T-helper 1 cell treated with Interleukin-12 subunit alpha and Interleukin-12 subunit beta and Interleukin-4 antibody, amounts not matched to agents 30 μg/mL and 1 μg/mL, for 36 hours (primary cell): ENCODE data around the gene PRRT4.

Experiments used
- H3K27ac Mint-ChIP-seq: one replicate; pipeline ENCODE4 v1.8.0; 2021; ENCODE audit warnings: mild to moderate bottlenecking, mixed read lengths
- H3K27me3 Mint-ChIP-seq: one replicate; pipeline ENCODE4 v1.8.0; 2021; ENCODE audit warnings: low read depth, mixed read lengths
- H3K36me3 Mint-ChIP-seq: one replicate; pipeline ENCODE4 v1.8.0; 2021; ENCODE audit warnings: low read depth, mixed read lengths
- H3K4me1 Mint-ChIP-seq: one replicate; pipeline ENCODE4 v1.8.0; 2021; ENCODE audit warnings: low read depth, mixed read lengths
- H3K4me3 Mint-ChIP-seq: one replicate; pipeline ENCODE4 v1.8.0; 2021; ENCODE audit warnings: mild to moderate bottlenecking, moderate library complexity, mixed read lengths
- H3K9me3 Mint-ChIP-seq: one replicate; pipeline ENCODE4 v1.8.0; 2021; ENCODE audit warnings: mixed read lengths

PRRT4 gene

DNA sequence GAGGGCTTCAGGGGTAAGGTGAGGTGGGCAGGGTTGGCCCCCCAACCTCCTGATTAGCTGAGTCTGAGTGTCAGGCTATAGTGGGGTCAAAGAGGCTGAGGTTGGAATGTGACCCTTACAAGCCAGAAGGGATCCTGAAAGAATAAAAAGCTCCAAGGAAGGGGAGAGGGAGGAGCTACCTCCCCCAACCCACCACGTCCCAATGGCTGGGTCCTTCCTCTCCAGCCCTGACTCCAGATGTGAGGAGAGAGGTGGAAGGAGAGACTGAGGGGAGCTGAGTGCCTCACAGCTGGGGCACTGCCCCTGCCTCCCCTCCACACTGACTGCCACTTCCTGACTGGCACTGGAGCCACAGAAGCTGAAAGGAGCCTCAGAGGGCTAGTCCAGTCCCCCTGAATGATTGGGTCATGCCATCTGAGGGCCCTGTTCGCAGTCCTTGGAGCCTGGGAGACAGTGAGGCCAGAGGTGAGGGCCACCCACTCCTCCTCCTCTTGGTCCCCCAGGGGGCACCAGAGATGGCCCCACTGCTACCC lies 27.7 kb upstream of the PRRT4 start:
- H3K27ac Mint-ChIP-seq, result no peak overlapping the region
- H3K4me1 Mint-ChIP-seq, result no peaks in the 10 kb centered on the region
- no peak overlapping the region for H3K4me3 Mint-ChIP-seq
- H3K36me3 Mint-ChIP-seq, result peaks cover under 1% of the 10 kb centered on the region
- H3K27me3 Mint-ChIP-seq, result peaks cover 8% of the 10 kb centered on the region
- no peaks in the 10 kb centered on the region for H3K9me3 Mint-ChIP-seq

DNA sequence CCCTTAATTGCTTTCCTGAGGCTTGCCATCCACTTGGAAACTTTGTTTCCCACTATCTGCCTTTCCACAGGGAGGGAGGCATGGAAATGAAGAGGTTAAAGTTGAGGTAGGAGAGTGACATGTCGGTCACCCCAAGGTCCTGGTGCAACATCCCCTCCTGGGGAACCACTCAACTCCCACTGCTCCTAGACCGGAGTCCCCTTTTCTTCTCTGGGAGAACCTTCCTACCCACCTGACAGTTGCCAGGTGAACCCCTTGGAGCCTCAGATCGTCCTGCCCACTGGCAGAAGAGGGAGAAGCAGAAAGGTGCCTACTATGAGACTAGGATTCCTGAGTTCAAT lies 26.6 kb upstream of the PRRT4 start:
- Mint-ChIP-seq H3K4me3 (no peak overlapping the region), H3K27me3 (peaks cover 8% of the 10 kb centered on the region), H3K9me3 (no peaks in the 10 kb centered on the region), H3K4me1 (no peaks in the 10 kb centered on the region), H3K27ac (no peak overlapping the region), H3K36me3 (no peaks in the 10 kb centered on the region)

DNA sequence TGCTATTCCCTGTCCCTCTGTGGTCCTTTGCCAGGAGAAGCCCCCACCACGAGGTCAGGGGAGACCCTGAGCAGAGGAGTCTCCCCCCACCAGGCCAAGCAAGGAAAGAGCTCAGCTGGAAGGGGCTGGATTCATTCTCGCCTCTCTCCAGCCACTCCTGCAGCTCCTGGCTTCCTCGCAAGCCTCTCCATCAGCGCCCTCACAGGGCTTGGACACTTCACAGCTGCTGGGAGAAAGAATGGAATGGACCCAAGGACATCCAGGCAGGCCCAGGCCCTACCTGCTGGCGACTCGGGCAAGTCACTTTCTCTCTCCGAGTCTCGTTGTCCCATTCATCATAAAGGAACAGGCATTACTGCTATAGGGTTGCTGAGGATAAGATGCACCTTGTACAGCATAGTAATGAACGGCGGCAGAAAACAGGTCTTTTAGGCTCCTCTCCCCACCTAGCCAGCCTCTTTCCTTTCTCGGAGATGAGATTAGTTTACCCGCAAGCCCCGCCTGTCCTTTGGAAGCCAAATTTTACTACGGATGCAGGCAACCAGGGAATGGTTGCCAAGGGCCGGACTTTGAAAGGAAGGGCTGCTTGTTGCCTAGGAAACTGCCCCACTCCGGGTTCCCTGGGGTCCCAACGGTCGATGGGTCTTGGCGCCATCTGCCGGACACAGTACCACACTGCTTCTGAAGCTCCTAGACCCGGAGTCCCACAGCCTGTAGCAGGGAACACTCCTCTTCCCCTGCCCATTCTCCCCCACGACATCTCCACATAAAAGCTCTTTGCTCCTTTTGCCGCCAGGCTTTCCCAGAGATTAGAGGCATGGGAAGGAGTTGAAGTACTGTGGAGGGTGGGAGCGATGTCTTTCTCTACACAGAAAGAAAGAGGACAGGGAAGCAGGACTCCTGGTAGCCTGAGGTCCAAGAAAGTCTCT lies 26.0 kb upstream of the PRRT4 start:
- H3K4me3 Mint-ChIP-seq, result no peak overlapping the region
- no peaks in the 10 kb centered on the region for H3K36me3 Mint-ChIP-seq
- H3K27ac Mint-ChIP-seq, result no peak overlapping the region
- H3K4me1 Mint-ChIP-seq, result no peaks in the 10 kb centered on the region
- H3K27me3 Mint-ChIP-seq, result peaks cover 8% of the 10 kb centered on the region
- H3K9me3 Mint-ChIP-seq, result no peaks in the 10 kb centered on the region

DNA sequence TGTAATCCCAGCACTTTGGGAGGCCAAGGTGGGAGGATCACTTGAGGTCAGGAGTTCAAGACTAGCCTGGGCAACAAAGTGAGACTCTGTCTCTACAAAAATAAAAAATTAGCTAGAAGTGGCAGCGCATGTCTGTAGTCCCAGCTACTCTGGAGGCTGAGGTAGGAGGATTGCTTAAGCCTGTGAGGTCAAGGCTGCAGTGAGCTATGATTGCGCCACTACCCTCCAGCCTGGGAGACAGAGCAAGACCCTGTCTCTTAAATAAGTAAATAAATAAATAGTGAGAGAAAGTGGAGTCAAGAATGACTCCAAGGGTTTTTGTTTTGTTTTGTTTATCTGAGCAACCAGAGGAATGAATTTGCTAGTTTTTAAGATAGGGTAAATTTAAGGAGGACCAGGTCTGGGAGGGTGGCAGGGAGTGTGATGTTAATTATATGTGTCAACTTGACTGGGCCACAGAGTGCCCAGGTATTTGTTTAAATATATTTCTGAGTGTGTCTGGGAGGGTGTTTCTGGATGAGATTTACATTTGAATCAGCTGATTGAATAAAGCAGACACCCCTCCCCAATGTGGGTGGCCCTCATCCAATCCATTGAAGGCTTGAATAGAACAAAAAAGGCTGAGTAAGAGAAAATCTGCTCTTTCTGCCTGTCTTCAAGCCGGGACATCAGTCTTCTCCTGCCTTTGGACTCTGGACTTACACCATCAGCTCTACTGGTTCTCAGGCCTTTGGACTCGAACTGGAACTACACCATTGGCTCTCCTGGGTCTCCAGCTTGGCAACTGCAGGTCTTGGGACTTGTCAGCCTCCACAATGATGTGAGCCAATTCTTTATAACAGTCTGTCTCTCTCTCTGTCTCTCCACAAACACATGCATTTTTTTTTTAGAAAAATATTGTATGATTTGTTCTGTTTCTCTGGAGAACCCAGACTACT lies 24.8 kb upstream of the PRRT4 start:
- Mint-ChIP-seq H3K36me3 (no peaks in the 10 kb centered on the region), H3K27ac (no peak overlapping the region), H3K4me3 (no peak overlapping the region), H3K9me3 (no peaks in the 10 kb centered on the region), H3K27me3 (peaks cover 8% of the 10 kb centered on the region), H3K4me1 (no peaks in the 10 kb centered on the region)

DNA sequence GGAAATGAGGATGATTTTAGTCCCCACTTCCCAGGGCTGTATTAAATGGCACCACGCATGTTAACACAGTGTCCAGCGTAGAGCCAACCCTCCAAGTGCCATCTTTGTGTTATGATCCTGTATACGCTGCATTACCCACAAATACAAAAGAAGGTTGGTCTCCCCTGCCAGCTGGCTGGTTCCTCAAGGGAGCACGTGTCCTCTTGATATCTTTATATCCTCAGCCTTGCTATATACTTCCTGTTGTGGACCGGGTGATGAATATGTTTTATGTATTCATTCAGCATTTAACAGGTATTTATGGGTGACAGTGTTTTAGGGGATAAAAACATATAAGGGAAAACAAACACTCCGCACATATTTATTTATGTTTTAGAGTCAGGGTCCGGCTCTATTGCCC lies 23.2 kb upstream of the PRRT4 start:
- H3K36me3 Mint-ChIP-seq, result no peaks in the 10 kb centered on the region
- H3K4me1 Mint-ChIP-seq, result no peaks in the 10 kb centered on the region
- H3K27ac Mint-ChIP-seq, result no peak overlapping the region
- H3K9me3 Mint-ChIP-seq, result no peaks in the 10 kb centered on the region
- H3K4me3 Mint-ChIP-seq, result no peak overlapping the region
- peaks cover 11% of the 10 kb centered on the region for H3K27me3 Mint-ChIP-seq

DNA sequence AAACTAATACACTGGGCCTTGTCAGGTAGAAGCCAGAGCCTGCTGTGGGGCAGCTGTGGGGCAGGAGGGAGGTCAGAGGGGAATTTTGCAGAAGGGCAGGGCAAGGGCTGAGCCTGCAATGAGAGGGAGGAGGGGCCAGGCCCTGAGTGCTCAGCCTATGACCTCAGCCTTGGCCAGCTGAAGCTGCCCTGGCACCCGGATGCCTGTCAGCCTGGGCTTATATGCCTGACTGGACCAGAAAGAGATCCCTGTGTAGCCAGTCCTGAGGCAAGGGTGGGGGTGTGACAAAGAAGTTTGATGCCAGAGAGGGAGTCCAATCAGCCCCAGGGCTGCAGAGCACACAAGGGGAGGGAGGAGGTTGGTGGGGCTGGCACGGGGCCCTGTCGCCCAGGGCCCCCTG lies 22.3 kb upstream of the PRRT4 start:
- Mint-ChIP-seq H3K27ac (no peak overlapping the region), H3K9me3 (no peaks in the 10 kb centered on the region), H3K27me3 (peaks cover 15% of the 10 kb centered on the region), H3K4me3 (no peak overlapping the region), H3K36me3 (no peaks in the 10 kb centered on the region), H3K4me1 (no peaks in the 10 kb centered on the region)

DNA sequence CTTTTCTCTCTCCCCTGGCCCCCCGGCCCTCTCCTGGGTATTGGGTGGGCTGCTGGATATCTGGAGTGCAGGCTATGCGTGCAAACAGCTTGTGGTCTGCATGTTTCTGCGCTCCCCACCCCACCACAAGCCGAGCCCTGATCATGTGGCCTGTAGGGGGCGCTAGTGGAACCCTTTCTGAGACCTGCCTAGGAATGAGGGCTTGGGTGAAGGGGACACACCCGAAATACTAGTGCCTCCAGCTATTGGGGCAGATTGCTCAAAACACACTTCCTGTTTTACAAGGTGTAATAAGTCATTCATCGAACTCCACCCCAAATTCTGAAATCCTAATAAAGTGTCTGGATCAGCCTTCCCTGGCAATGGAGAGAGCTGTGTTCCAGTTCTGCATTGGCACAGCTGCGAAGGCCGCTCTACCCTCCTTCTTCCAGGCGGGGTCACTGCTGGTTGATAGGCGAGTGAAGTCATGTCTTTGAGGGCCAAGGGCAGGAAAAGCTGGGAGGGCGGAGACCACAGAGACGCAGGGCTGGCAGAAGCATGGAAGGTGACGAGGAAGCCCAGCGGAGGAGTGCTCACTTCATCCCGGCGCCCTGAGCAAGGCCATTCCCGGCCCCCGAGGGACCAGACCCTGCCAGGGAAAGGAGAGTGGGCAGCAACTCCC lies 19.8 kb upstream of the PRRT4 start:
- no peaks in the 10 kb centered on the region for H3K36me3 Mint-ChIP-seq
- H3K9me3 Mint-ChIP-seq, result no peaks in the 10 kb centered on the region
- peaks cover 26% of the 10 kb centered on the region for H3K27me3 Mint-ChIP-seq
- no peaks in the 10 kb centered on the region for H3K4me1 Mint-ChIP-seq
- no peak overlapping the region for H3K27ac Mint-ChIP-seq
- no peak overlapping the region for H3K4me3 Mint-ChIP-seq

DNA sequence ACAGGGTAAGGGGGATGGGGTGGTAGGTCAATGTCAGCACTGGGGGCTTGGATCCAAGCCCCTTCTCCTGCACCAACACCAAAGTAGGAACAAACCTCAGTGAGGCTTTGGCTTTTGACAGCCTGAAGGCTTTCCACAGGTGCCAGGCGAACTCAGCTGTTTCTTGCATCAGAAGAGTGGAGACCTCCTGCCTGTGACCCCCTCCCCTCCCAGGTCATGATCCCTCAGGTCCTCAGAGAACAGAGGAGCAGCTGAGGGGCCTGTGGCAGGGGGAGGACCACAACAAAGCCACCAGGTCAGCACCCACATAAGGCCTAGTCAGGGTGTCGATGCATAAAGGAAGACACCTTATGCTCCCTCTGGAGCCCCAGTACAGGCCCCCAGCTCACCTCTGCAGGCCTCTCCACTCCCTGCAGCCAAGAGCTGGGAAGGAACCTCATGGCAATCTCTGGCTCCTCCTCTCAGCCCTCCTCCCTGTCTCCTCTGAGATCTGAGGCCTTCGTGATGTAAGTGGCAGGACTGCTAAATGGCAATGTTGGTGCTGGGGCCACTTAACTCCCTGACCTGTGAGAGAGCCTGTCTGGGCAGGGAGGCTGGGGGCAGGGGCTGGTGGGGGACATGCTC lies 19.1 kb upstream of the PRRT4 start:
- Mint-ChIP-seq H3K4me1 (no peaks in the 10 kb centered on the region), H3K9me3 (no peaks in the 10 kb centered on the region), H3K27me3 (peaks cover 25% of the 10 kb centered on the region), H3K4me3 (no peak overlapping the region), H3K27ac (no peak overlapping the region), H3K36me3 (no peaks in the 10 kb centered on the region)

DNA sequence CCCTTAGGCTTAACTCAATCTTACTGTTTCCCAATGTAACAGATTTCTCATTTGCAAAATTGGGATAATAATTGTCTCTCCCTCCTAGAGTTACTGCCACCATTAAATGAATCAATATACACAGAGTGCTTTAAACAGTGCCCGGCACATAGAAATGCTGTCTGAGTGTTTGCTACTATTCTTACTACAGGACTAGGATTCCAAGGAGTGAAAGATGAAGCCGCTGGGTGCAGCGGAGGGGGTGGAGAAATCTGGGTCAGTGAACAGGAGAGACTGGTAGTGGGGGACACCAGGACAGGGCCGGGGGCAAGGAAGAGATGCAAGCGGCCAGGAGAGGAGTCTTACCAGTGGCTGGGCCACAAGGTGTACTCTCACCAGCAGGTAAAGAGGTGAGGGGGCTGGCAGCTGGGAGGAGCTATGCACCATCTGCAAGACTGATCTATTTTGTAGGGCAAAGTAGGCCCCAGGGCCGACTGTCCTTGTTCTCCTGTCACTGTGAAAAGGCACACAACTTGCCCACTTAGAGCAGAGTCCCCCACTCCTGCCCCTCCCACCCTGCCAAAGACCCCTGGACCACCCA lies 18.5 kb upstream of the PRRT4 start:
- no peak overlapping the region for H3K4me3 Mint-ChIP-seq
- H3K4me1 Mint-ChIP-seq, result no peaks in the 10 kb centered on the region
- peaks cover 19% of the 10 kb centered on the region for H3K27me3 Mint-ChIP-seq
- H3K36me3 Mint-ChIP-seq, result no peaks in the 10 kb centered on the region
- no peak overlapping the region for H3K27ac Mint-ChIP-seq
- H3K9me3 Mint-ChIP-seq, result no peaks in the 10 kb centered on the region

DNA sequence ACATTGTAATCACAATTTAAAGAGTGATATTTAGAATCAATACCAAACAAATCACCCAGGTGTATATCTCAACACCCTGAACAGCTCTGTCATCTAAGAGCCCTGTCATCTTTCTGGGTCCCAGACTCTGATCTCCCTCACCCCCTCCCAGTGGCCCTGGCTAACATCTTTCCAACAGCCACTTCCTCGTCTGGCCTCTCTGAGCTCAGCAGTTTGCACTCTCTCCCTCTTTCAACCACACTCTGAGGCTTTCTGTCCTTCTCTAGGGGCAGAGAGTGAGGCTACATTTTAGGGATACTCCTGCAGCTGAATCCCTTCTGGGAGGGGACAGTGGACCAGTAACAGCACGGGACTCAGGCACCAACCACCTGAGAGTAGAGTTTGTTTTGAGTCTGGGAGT lies 17.1 kb upstream of the PRRT4 start:
- Mint-ChIP-seq H3K9me3 (no peaks in the 10 kb centered on the region), H3K4me3 (no peak overlapping the region), H3K27me3 (peaks cover 24% of the 10 kb centered on the region), H3K27ac (no peak overlapping the region), H3K4me1 (no peaks in the 10 kb centered on the region), H3K36me3 (no peaks in the 10 kb centered on the region)

DNA sequence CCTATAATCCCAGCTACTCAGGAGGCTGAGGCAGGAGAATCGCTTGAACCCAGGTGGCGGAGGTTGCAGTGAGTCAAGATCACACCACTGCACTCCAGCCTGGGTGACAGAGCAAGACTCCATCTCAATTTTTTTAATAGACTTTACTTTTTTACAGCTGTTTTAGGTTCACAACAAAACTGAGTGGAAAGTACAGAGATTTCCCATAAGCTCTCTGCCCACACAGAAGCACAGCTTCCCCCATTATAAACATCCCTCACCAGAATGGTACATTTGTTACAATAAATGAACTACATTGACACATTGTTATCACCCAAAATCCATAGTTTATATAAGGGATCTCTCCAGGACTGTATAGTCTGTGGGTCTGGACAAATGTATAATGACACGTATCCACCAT lies 14.6 kb upstream of the PRRT4 start:
- no peaks in the 10 kb centered on the region for H3K36me3 Mint-ChIP-seq
- H3K9me3 Mint-ChIP-seq, result no peaks in the 10 kb centered on the region
- H3K27ac Mint-ChIP-seq, result no peak overlapping the region
- peaks cover 33% of the 10 kb centered on the region for H3K27me3 Mint-ChIP-seq
- no peaks in the 10 kb centered on the region for H3K4me1 Mint-ChIP-seq
- H3K4me3 Mint-ChIP-seq, result no peak overlapping the region

DNA sequence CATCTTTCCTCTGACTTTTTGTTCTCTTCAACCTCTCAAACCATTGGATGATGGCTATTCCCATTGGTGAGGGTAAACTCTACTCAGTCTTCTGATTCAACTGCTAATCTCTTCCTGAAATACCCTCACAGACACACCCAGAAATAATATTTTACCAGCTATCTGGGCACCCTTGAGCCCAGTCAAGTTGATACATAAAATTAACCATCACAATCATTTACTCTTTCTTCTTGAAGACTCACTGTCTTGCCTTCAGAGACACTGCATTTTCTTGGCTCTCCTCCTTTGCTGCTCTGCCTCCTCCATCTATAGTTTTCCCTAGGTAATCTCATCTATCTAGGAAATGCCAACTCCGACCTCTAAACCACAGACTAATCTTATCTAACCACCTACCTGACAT lies 12.6 kb upstream of the PRRT4 start:
- Mint-ChIP-seq H3K9me3 (no peaks in the 10 kb centered on the region), H3K27me3 (peaks cover 30% of the 10 kb centered on the region), H3K36me3 (no peaks in the 10 kb centered on the region), H3K27ac (no peak overlapping the region), H3K4me3 (no peak overlapping the region), H3K4me1 (no peaks in the 10 kb centered on the region)

DNA sequence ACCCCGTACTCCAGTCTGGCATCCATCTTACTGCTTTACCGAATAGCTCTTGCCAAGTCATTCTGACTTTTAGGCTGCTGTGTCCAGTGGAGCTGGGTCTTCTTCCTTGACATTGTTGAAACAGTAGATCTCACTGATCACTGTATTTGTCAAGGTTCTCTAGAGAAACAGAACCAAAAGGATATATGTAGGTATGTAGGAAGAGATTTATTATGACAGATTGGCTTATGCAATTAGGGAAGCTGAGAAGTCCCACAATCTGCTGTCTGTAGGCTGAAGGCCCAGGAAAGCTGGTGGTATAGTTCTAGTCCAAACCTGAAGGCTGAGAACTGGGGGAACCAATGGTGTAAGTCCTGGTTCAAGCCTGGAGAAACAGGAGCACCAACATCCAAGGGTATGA lies 12.1 kb upstream of the PRRT4 start:
- Mint-ChIP-seq H3K4me1 (no peaks in the 10 kb centered on the region), H3K9me3 (no peaks in the 10 kb centered on the region), H3K27me3 (peaks cover 27% of the 10 kb centered on the region), H3K4me3 (no peak overlapping the region), H3K27ac (no peak overlapping the region), H3K36me3 (no peaks in the 10 kb centered on the region)

DNA sequence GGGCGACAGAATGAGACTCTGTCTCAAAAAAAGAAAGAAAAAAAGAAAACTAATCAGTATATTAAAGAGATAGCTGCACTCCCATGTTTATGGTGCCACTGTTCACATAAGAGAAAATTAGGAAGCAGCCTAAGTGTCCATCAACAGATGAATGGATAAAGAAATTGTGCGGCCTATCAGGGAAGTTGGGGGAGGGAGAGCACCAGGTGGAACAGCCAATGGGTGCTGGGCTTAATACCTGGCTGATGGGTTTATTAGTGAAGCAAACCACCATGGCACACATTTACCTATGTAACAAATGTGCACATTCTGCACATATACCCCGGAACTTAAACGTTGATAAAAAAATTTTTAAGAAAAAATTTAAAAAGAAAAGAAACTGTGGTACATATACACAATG lies 9.0 kb upstream of the PRRT4 start:
- H3K4me1 Mint-ChIP-seq, result no peaks in the 10 kb centered on the region
- H3K9me3 Mint-ChIP-seq, result no peaks in the 10 kb centered on the region
- peaks cover 40% of the 10 kb centered on the region for H3K27me3 Mint-ChIP-seq
- no peak overlapping the region for H3K4me3 Mint-ChIP-seq
- no peaks in the 10 kb centered on the region for H3K36me3 Mint-ChIP-seq
- H3K27ac Mint-ChIP-seq, result no peak overlapping the region
